GM12878 (cell line): Measurements from ENCODE around the gene GCH1. TPM values are rescaled to one million over a fixed set of nuclear protein-coding genes. Genes with fewer than 3 reads are reported as not detected.

ENCODE experiments used
- BCL11A ChIP-seq: IDR thresholded peaks from 2 replicates; pipeline ENCODE4 v1.6.1; 2011; ENCODE audit warnings: low read depth, low read length
- BHLHE40 ChIP-seq, 2 experiments: fragments of 450-650 bp in 1 of 2; IDR thresholded peaks; 2 replicates each; pipeline ENCODE4 v1.6.1; 2011 to 2017; ENCODE audit warnings: low read depth in 2 of 2, borderline replicate concordance in 1 of 2, improper control_type of control experiment in 1 of 2, low read length in 1 of 2, mild to moderate bottlenecking in 1 of 2
- BMI1 ChIP-seq: fragments of 450-650 bp; IDR thresholded peaks from 2 replicates; pipeline ENCODE4 v1.6.1; 2016; ENCODE audit warnings: mild to moderate bottlenecking, moderate library complexity, borderline replicate concordance
- FOXM1 ChIP-seq: IDR thresholded peaks from 2 replicates; pipeline ENCODE4 v1.6.1; 2012; ENCODE audit warnings: low read depth, mild to moderate bottlenecking, inconsistent platforms, low read length, moderate library complexity
- GABPA ChIP-seq: IDR thresholded peaks from 2 replicates; pipeline ENCODE4 v1.6.1; 2014; ENCODE audit warnings: antibody characterized with exemption, low read depth, mild to moderate bottlenecking, inconsistent platforms
- GATAD2B ChIP-seq: fragments of 450-650 bp; conservative IDR thresholded peaks from 2 replicates; pipeline ENCODE4 v1.6.1; 2017; ENCODE audit warnings: low read depth, mild to moderate bottlenecking, moderate library complexity
- LARP7 ChIP-seq: fragments of 450-650 bp; IDR thresholded peaks from 2 replicates; pipeline ENCODE4 v1.6.1; 2017; ENCODE audit warnings: mild to moderate bottlenecking
- NFIC ChIP-seq: IDR thresholded peaks from 2 replicates; pipeline ENCODE4 v1.6.1; 2012; ENCODE audit warnings: low read depth, mild to moderate bottlenecking, inconsistent platforms, low read length, moderate library complexity
- NRF1 ChIP-seq: conservative IDR thresholded peaks from 2 replicates; pipeline ENCODE4 v1.6.1; 2011; ENCODE audit warnings: mild to moderate bottlenecking, low read depth, low read length, improper control_type of control experiment
- PBX3 ChIP-seq: IDR thresholded peaks from 2 replicates; pipeline ENCODE4 v1.6.1; 2011; ENCODE audit warnings: mild to moderate bottlenecking, low read depth, low read length, moderate library complexity; ENCODE audit not compliant: insufficient replicate concordance
- POLR2AphosphoS2 ChIP-seq: IDR thresholded peaks from 2 replicates; pipeline ENCODE4 v1.6.1; 2011; ENCODE audit warnings: low read depth, mild to moderate bottlenecking, low read length, improper control_type of control experiment, moderate library complexity
- RELA ChIP-seq: fragments of 450-650 bp; IDR thresholded peaks from 2 replicates; pipeline ENCODE4 v1.8.0; 2014; ENCODE audit warnings: borderline replicate concordance; ENCODE audit not compliant: partially characterized antibody
- SMC3 ChIP-seq: IDR thresholded peaks from 2 replicates; pipeline ENCODE4 v1.6.1; 2011; ENCODE audit warnings: low read length, improper control_type of control experiment, borderline replicate concordance
- SPI1 ChIP-seq: IDR thresholded peaks from 2 replicates; pipeline ENCODE4 v1.6.1; 2011; ENCODE audit warnings: low read depth, mild to moderate bottlenecking, low read length, moderate library complexity, borderline replicate concordance; ENCODE audit not compliant: insufficient read depth
- TAF1 ChIP-seq: IDR thresholded peaks from 2 replicates; pipeline ENCODE4 v1.6.1; 2011; ENCODE audit warnings: mild to moderate bottlenecking, low read depth, low read length, borderline replicate concordance
- TCF7 ChIP-seq: IDR thresholded peaks from 2 replicates; pipeline ENCODE4 v1.6.1; 2014; ENCODE audit warnings: antibody characterized with exemption, borderline replicate concordance
- YY1 ChIP-seq: IDR thresholded peaks from 2 replicates; pipeline ENCODE4 v1.6.1; 2011; ENCODE audit warnings: low read depth, mild to moderate bottlenecking, low read length
- ZNF207 ChIP-seq: fragments of 450-650 bp; IDR thresholded peaks from 2 replicates; pipeline ENCODE4 v1.6.1; 2014; ENCODE audit warnings: antibody characterized with exemption, mild to moderate bottlenecking, borderline replicate concordance
- polyA plus RNA-seq, 11 experiments: library from polyadenylated mRNA; depleted of rRNA in 4 of 11; unstranded in 6 of 11; stranded (reverse) in 5 of 11; fragments of >200 nt; fragmentation: Nextera tagmentation in 4 of 11; fragmentation: Illumina TruSeq in 1 of 11; extraction: Ambion mirVana in 4 of 11; extraction: Trizol in 1 of 11; gene quantifications; 1 replicate in 1 of 11; 2 replicates in 10 of 11; pipeline versions ENCODE4 v1.2.1 to v1.2.3, GENCODE V29; 2011 to 2016; ENCODE audit warnings: inconsistent platforms in 2 of 11, missing spikeins in 2 of 11, low read depth in 1 of 11
- total RNA-seq, 4 experiments: library from RNA; depleted of rRNA in 3 of 4; stranded (reverse); fragments of >200 nt in 3 of 4; fragmentation: Illumina TruSeq in 1 of 4; extraction: Trizol in 1 of 4; gene quantifications; 2 replicates each; pipeline versions ENCODE4 v1.2.1 to v1.2.3, GENCODE V29; 2013 to 2021
- TF ChIP-seq, protein P1 (sequence below): IDR thresholded peaks from 2 replicates; pipeline ENCODE4 v1.6.1; 2012; ENCODE audit warnings: low read depth, low read length, improper control_type of control experiment

GCH1 gene
- total and polyA plus RNA-seq, 10 of the 15 experiments (the other 5 are each of a cell fraction or from before 2014, with no cell fraction given) = 25.1 to 37.0 (median 33.8) TPM

DNA sequence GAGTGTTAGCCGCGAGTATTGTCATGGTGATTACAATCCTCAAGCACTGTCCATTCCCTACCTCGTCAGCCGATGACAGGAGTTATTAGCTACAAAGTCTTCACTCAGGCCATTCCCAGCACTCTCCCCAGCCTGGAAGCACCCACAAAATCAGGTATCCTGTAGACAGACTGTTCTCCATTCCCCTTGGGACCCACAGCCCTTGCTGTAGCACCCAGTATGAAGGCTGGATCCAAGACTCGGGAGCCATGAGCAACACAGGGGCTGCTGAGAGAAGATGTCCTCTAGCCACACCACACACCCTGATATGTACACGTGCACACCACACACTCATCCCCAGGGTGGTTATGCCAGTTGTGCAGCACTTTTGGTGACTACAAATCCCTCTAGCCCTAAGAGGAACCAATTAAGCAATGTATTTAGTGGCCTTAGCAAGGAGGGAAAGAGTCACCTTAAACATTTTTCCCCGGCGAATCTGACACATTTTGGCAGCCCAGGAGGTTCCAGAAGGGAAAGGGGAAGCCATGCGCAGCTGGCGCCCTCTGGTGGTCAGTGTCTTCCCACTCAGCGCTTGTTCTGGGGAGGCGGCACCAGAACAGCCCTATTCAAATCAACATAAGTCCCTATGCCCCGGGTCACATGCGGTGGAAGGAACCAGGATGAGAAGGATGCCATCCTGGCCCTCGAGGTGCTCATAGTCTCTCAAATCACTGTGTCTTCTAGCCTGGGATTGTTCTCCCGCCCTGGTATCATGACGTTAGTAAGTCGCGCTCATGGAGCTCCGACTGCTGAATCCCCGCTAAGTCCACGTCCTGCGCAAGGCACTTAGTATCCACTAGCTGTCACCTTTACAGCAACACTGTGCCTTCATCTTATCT, 96.9 kb downstream of the GCH1 start (continued):
- no peak for TF ChIP-seq PBX3
- TF ChIP-seq POLR2AphosphoS2 = no peak
- TF ChIP-seq NFIC = no peak
- 0 out of 2 replicates have a peak, but pooled peaks have one; percentile 46 for TF ChIP-seq ZNF207
- no peak for TF ChIP-seq BCL11A
- TF ChIP-seq LARP7 = no peak
- peak; percentile 36 to 44; a peak in 2 of 4 replicates for TF ChIP-seq BHLHE40 (IDR thresholded peaks at IDR 0.05; ENCODE audit: borderline replicate concordance in 1 of 2, low read depth in 2 of 2, low read length in 1 of 2)
- no peak for TF ChIP-seq GATAD2B
- peak; percentile 75 for TF ChIP-seq YY1
- peak; percentile 90 for TF ChIP-seq SMC3
- TF ChIP-seq BMI1 = no peak
- no peak for TF ChIP-seq GABPA
- no peak for TF ChIP-seq FOXM1
- TF ChIP-seq SPI1 = peak; percentile 46; the same call in 1 of the 2 replicates
- TF ChIP-seq NRF1 = 0 out of 2 replicates have a peak, but pooled peaks have one; percentile 9
- TF ChIP-seq, protein P1, sequence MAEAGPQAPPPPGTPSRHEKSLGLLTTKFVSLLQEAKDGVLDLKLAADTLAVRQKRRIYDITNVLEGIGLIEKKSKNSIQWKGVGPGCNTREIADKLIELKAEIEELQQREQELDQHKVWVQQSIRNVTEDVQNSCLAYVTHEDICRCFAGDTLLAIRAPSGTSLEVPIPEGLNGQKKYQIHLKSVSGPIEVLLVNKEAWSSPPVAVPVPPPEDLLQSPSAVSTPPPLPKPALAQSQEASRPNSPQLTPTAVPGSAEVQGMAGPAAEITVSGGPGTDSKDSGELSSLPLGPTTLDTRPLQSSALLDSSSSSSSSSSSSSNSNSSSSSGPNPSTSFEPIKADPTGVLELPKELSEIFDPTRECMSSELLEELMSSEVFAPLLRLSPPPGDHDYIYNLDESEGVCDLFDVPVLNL = 0 out of 2 replicates have a peak, but pooled peaks have one; percentile 11
- no peak for TF ChIP-seq TCF7
- peak; percentile 18 for TF ChIP-seq RELA
- TF ChIP-seq TAF1 = no peak
- TF ChIP-seq, all 136 proteins: peak for 13
